ENCODE measurements around the gene CCDC183. TPM values are rescaled to one million over a fixed set of nuclear protein-coding genes. Genes with fewer than 3 reads are reported as not detected.
"Not testable (repeated sequence)": the region's sequence is repeated elsewhere in the genome, so short reads cannot be mapped to it uniquely, and the experiment has no call there.

Gene CCDC183
- polyA plus RNA-seq, 1 donor from 2014 or later: 5.5 TPM

DNA sequence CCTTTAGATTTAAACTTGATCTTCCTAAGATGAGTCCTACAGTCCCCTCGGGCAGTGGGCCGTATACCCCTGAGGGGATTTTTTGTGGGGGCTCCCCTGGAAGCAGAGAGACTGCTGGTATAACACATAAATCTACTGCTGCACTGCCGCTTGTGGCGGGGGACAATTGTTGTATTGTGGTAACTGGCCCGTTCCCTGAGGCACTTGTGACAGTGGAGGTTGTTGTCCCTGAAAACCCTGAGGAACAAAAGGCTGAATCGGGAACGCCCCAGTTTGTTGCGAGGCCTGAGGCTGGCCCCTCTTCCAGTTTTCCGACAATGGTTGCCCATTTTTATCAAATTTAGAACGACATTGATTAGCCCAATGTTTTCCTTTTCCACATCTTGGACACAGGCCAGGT, 9.7 kb upstream of the CCDC183 start:
- H3K4me2 ChIP-seq (ENCODE audit: low read length): no peak overlapping the region
- no peaks in the 10 kb centered on the region for H3K27me3 ChIP-seq (ENCODE audit: insufficient read depth, low read depth, low read length)
- no peak overlapping the region for H3K27ac ChIP-seq (ENCODE audit: low read length)
- H3K79me2 ChIP-seq (replicated peaks; ENCODE audit: insufficient read depth, low read length): no peaks in the 10 kb centered on the region
- H3K9me3 ChIP-seq (ENCODE audit: low read length): no peaks in the 10 kb centered on the region
- H3F3A ChIP-seq (ENCODE audit: insufficient read depth, low read length, poor library complexity, severe bottlenecking): peaks cover 3% of the 10 kb centered on the region
- H3K9ac ChIP-seq (ENCODE audit: low read length): no peak overlapping the region
- no peaks in the 10 kb centered on the region for H3K36me3 ChIP-seq (ENCODE audit: insufficient read depth, low read length)
- no peak overlapping the region for H2AFZ ChIP-seq (ENCODE audit: low read depth, low read length)
- no peaks in the 10 kb centered on the region for H4K20me1 ChIP-seq (ENCODE audit: insufficient read depth)
- no peak for TF ChIP-seq TAF1 (IDR thresholded peaks at IDR 0.05; ENCODE audit: low read depth)
- TF ChIP-seq, protein P1, sequence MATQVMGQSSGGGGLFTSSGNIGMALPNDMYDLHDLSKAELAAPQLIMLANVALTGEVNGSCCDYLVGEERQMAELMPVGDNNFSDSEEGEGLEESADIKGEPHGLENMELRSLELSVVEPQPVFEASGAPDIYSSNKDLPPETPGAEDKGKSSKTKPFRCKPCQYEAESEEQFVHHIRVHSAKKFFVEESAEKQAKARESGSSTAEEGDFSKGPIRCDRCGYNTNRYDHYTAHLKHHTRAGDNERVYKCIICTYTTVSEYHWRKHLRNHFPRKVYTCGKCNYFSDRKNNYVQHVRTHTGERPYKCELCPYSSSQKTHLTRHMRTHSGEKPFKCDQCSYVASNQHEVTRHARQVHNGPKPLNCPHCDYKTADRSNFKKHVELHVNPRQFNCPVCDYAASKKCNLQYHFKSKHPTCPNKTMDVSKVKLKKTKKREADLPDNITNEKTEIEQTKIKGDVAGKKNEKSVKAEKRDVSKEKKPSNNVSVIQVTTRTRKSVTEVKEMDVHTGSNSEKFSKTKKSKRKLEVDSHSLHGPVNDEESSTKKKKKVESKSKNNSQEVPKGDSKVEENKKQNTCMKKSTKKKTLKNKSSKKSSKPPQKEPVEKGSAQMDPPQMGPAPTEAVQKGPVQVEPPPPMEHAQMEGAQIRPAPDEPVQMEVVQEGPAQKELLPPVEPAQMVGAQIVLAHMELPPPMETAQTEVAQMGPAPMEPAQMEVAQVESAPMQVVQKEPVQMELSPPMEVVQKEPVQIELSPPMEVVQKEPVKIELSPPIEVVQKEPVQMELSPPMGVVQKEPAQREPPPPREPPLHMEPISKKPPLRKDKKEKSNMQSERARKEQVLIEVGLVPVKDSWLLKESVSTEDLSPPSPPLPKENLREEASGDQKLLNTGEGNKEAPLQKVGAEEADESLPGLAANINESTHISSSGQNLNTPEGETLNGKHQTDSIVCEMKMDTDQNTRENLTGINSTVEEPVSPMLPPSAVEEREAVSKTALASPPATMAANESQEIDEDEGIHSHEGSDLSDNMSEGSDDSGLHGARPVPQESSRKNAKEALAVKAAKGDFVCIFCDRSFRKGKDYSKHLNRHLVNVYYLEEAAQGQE (IDR thresholded peaks at IDR 0.05; ENCODE audit: borderline replicate concordance): no peak
- TF ChIP-seq EZH2 (IDR thresholded peaks at IDR 0.05; ENCODE audit: borderline replicate concordance, insufficient read depth, low read length, poor library complexity, severe bottlenecking): no peak
- TF ChIP-seq SMC3 (conservative IDR thresholded peaks at IDR 0.05; ENCODE audit: poor library complexity): no peak
- no peak for TF ChIP-seq EP300 (conservative IDR thresholded peaks at IDR 0.05; ENCODE audit: poor library complexity, severe bottlenecking)
- no peak for TF ChIP-seq POLR2AphosphoS5 (IDR thresholded peaks at IDR 0.05)
- TF ChIP-seq RAD21 (conservative IDR thresholded peaks at IDR 0.05): no peak
- TF ChIP-seq MXI1 (conservative IDR thresholded peaks at IDR 0.05; ENCODE audit: poor library complexity, severe bottlenecking): no peak
- no peaks in the 10 kb centered on the region for H3K9me2 ChIP-seq (ENCODE audit: insufficient read depth, low read length)
- H3K4me3 ChIP-seq (ENCODE audit: low read length): no peak overlapping the region

DNA sequence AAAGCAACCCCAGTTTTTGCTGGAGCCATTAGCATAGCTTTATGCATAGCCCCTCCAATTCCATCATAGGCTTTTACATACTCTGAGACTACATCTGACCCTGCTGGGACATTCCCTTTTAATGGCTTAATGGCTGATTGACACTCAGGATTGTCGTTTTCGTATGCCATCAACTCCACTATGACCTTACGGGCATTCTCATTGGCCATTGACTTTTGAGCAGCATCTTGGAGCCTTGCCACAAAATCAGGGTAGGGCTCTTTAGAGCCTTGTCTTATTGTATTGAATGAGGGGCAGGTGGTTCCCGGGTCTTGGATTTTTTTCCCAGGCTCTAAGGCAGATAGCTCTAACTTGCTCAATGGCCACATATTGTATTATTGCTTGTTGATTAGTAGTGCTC, 9.2 kb upstream of the CCDC183 start:
- H3K9ac ChIP-seq (ENCODE audit: low read length); H3K9me2 ChIP-seq (ENCODE audit: insufficient read depth, low read length); H3K27me3 ChIP-seq (ENCODE audit: insufficient read depth, low read depth, low read length); H4K20me1 ChIP-seq (ENCODE audit: insufficient read depth); H3K9me3 ChIP-seq (ENCODE audit: low read length); H3K4me3 ChIP-seq (ENCODE audit: low read length); H3F3A ChIP-seq (ENCODE audit: insufficient read depth, low read length, poor library complexity, severe bottlenecking); H2AFZ ChIP-seq (ENCODE audit: low read depth, low read length); H3K36me3 ChIP-seq (ENCODE audit: insufficient read depth, low read length); H3K4me2 ChIP-seq (ENCODE audit: low read length); H3K79me2 ChIP-seq (replicated peaks; ENCODE audit: insufficient read depth, low read length); H3K27ac ChIP-seq (ENCODE audit: low read length): not testable (repeated sequence)

DNA sequence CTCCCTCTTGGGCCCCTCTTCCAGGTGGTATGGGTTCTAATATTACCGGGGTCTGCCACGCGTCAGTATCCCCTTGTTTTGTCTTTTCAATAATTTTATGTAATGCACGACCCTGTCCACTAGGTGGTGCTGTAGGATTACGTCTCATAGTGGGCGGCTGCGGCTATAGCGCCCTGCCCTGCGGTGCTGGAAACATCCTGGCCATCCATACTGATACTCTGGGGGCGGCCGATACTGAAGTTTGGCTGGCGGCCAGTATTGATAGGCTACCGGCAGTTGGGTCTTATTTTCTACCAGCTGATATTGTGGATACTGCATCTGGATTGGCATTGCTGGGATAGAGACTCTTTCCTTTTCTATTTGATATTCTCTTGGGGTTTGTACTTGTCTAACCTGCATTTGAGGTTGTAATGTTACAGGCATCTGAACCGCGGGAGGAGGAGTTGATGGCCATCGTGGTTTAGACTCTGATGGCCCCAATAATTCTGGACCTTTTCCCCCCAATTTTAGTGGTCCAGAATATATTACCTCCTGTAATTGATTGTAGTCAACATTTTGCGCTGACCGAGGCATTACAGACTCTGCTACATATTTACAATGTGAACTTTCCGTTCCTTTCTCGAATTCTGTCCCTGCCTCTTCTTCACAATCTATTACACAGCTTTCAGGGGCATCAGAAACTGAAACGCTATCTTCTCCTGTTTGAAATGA, 8.3 kb upstream of the CCDC183 start:
- H3K9ac ChIP-seq (ENCODE audit: low read length): no peak overlapping the region

DNA sequence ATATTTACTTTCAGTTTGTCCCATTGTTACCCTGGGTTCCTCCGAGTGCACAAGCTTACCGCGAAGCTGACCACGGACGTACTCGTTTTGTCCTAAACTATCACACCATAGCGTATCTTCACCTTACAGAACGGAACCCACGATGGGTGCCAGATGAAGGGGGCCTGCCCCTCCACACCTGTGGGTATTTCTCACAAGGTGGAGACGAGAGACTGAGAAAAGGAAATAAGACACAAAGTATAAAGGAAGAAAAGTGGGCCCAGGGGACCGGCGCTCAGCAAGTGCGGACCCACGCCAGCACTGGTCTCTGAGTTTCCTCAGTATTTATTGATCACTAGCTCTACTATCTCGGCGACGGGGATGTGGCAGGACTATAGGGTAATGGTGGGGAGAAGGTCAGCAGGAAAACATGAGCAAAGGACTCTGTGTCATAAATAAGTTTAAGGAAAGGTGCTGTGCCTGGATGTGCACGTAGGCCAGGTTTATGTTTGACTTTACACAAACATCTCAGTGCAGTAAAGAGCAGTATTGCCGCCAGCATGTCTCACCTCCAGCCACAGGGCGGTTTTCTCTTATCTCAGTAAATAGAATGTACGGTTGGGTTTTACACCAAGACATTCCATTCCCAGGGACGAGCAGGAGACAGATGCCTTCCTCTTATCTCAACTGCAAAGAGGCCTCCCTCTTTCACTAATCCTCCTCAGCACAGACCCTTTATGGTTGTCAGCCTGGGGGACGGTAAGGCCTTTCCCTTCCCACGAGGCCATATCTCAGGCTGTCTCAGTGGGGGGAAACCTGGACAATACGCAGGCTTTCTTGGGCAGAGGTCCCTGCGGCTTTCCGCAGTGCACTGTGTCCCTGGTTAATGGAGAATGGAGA, 7.3 kb upstream of the CCDC183 start:
- H3K4me2 ChIP-seq (ENCODE audit: low read length); H4K20me1 ChIP-seq (ENCODE audit: insufficient read depth); H3K9me3 ChIP-seq (ENCODE audit: low read length); H3K27ac ChIP-seq (ENCODE audit: low read length); H3K79me2 ChIP-seq (replicated peaks; ENCODE audit: insufficient read depth, low read length); H3K4me3 ChIP-seq (ENCODE audit: low read length); H3K9ac ChIP-seq (ENCODE audit: low read length); H2AFZ ChIP-seq (ENCODE audit: low read depth, low read length); H3F3A ChIP-seq (ENCODE audit: insufficient read depth, low read length, poor library complexity, severe bottlenecking); H3K36me3 ChIP-seq (ENCODE audit: insufficient read depth, low read length); H3K9me2 ChIP-seq (ENCODE audit: insufficient read depth, low read length); H3K27me3 ChIP-seq (ENCODE audit: insufficient read depth, low read depth, low read length): not testable (repeated sequence)

More for the DNA sequence above, 8.3 kb upstream of the CCDC183 start:
- Histone ChIP-seq H3K27ac (ENCODE audit: low read length) (no peak overlapping the region), H3K4me3 (ENCODE audit: low read length) (no peak overlapping the region), H3K79me2 (replicated peaks; ENCODE audit: insufficient read depth, low read length) (no peaks in the 10 kb centered on the region), H3F3A (ENCODE audit: insufficient read depth, low read length, poor library complexity, severe bottlenecking) (peaks cover 3% of the 10 kb centered on the region), H3K9me2 (ENCODE audit: insufficient read depth, low read length) (no peaks in the 10 kb centered on the region), H2AFZ (ENCODE audit: low read depth, low read length) (no peak overlapping the region), H3K4me2 (ENCODE audit: low read length) (no peak overlapping the region), H4K20me1 (ENCODE audit: insufficient read depth) (no peaks in the 10 kb centered on the region), H3K27me3 (ENCODE audit: insufficient read depth, low read depth, low read length) (no peaks in the 10 kb centered on the region), H3K36me3 (ENCODE audit: insufficient read depth, low read length) (no peaks in the 10 kb centered on the region), H3K9me3 (ENCODE audit: low read length) (no peaks in the 10 kb centered on the region)
- no peak for TF ChIP-seq EP300 (conservative IDR thresholded peaks at IDR 0.05; ENCODE audit: poor library complexity, severe bottlenecking)
- TF ChIP-seq, protein P2, sequence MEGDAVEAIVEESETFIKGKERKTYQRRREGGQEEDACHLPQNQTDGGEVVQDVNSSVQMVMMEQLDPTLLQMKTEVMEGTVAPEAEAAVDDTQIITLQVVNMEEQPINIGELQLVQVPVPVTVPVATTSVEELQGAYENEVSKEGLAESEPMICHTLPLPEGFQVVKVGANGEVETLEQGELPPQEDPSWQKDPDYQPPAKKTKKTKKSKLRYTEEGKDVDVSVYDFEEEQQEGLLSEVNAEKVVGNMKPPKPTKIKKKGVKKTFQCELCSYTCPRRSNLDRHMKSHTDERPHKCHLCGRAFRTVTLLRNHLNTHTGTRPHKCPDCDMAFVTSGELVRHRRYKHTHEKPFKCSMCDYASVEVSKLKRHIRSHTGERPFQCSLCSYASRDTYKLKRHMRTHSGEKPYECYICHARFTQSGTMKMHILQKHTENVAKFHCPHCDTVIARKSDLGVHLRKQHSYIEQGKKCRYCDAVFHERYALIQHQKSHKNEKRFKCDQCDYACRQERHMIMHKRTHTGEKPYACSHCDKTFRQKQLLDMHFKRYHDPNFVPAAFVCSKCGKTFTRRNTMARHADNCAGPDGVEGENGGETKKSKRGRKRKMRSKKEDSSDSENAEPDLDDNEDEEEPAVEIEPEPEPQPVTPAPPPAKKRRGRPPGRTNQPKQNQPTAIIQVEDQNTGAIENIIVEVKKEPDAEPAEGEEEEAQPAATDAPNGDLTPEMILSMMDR (IDR thresholded peaks at IDR 0.05; ENCODE audit: poor library complexity, severe bottlenecking): peak; percentile 97
- TF ChIP-seq RAD21 (conservative IDR thresholded peaks at IDR 0.05): peak; percentile 93
- peak; percentile 83 for TF ChIP-seq SMC3 (conservative IDR thresholded peaks at IDR 0.05; ENCODE audit: poor library complexity)

All from neural cell (in vitro differentiated cells).